Stimulated activated CD8-positive, alpha-beta memory T cell treated with anti-CD3 and anti-CD28 coated beads, Interleukin-15, amount 100 ng/mL, for 24 hours (primary cell): Measurements from ENCODE around the gene ST7L.

Experiments used
- DNase-seq: peaks from one replicate; pipeline ENCODE4 v3.0.0-alpha.2; 2020; ENCODE audit warnings: low read depth

ST7L gene

GRCh38 chr1:112546076-112546475 is 72.9 kb downstream of the ST7L start:
- no peak for DNase-seq

GRCh38 chr1:112544751-112545150 is 74.2 kb downstream of the ST7L start:
- DNase-seq, result no peak

GRCh38 chr1:112544011-112544688 is 74.8 kb downstream of the ST7L start:
- no peak for DNase-seq

- DNase-seq, result no peak
Observed at GRCh38 chr1:112542206-112542973, 76.6 kb downstream of the ST7L start.

GRCh38 chr1:112541299-112541698 is 77.6 kb downstream of the ST7L start:
- DNase-seq, result no peak

GRCh38 chr1:112540226-112540794 is 78.6 kb downstream of the ST7L start:
- no peak for DNase-seq

- no peak for DNase-seq
Observed at GRCh38 chr1:112538883-112539282, 80.1 kb downstream of the ST7L start.

- DNase-seq, result no peak
Observed at GRCh38 chr1:112537456-112537855, 81.5 kb downstream of the ST7L start.

- DNase-seq, result no peak
Observed at GRCh38 chr1:112536561-112536960, 82.4 kb downstream of the ST7L start.

- no peak for DNase-seq
Observed at GRCh38 chr1:112533029-112533428, 85.9 kb downstream of the ST7L start.

GRCh38 chr1:112532064-112532463 is 86.9 kb downstream of the ST7L start:
- DNase-seq, result no peak

- no peak for DNase-seq
Observed at GRCh38 chr1:112530832-112531231, 88.1 kb downstream of the ST7L start.

GRCh38 chr1:112529301-112529700 is 89.6 kb downstream of the ST7L start:
- DNase-seq, result no peak

GRCh38 chr1:112528076-112528475 is 90.9 kb downstream of the ST7L start:
- no peak for DNase-seq

GRCh38 chr1:112527266-112528010 is 91.5 kb downstream of the ST7L start:
- no peak for DNase-seq

- DNase-seq, result no peak
Observed at GRCh38 chr1:112524986-112525385, 94.0 kb downstream of the ST7L start.

- DNase-seq, result no peak
Observed at GRCh38 chr1:112524251-112524650, 94.7 kb downstream of the ST7L start.

GRCh38 chr1:112522621-112523020 is 96.3 kb downstream of the ST7L start:
- DNase-seq, result no peak

- no peak for DNase-seq
Observed at GRCh38 chr1:112520166-112520565, 98.8 kb downstream of the ST7L start.

- no peak for DNase-seq
Observed at GRCh38 chr1:112518186-112518585, 100.8 kb downstream of the ST7L start.

GRCh38 chr1:112517646-112518045 is 101.3 kb downstream of the ST7L start:
- no peak for DNase-seq

GRCh38 chr1:112517231-112517630 is 101.7 kb downstream of the ST7L start:
- no peak for DNase-seq

GRCh38 chr1:112516141-112516540 is 102.8 kb downstream of the ST7L start:
- DNase-seq, result no peak
